ENCODE results near the gene TRRAP. TPM values are rescaled to one million over a fixed set of nuclear protein-coding genes. Genes with fewer than 3 reads are reported as not detected.

Gene TRRAP
- polyA plus RNA-seq, 10 donors = 19.1 to 30.0 (median 22.2) TPM

DNA sequence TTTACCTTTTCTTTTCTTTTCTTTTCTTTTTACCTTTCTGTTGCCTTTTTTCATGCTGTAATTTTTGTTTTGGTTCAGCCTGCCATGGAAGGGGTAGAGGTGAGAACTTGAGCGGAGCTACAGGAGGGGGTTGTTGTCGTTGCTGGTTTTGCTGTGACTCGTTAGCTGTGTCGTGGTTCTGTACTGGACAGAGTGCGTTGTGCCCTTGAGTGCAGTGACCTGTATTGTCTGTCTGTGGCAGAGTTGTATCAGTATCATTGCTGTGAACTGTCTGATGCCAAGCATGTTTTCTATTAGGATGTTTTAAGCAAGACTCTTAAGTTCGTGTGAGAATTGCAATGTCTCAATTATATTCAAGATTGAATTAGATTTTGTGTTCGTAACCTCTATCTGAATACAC lies 67.5 kb downstream of the TRRAP start:
- DNase-seq = no peak

- no peak for DNase-seq
Measured at GRCh38 chr7:98946389-98946788, 68.1 kb downstream of the TRRAP start.

GRCh38 chr7:98949336-98950044 lies 71.2 kb downstream of the TRRAP start:
- DNase-seq = no peak

GRCh38 chr7:98955992-98956391 lies 77.7 kb downstream of the TRRAP start:
- no peak for DNase-seq

- no peak for DNase-seq
Measured at GRCh38 chr7:98956469-98956868, 78.1 kb downstream of the TRRAP start.

DNA sequence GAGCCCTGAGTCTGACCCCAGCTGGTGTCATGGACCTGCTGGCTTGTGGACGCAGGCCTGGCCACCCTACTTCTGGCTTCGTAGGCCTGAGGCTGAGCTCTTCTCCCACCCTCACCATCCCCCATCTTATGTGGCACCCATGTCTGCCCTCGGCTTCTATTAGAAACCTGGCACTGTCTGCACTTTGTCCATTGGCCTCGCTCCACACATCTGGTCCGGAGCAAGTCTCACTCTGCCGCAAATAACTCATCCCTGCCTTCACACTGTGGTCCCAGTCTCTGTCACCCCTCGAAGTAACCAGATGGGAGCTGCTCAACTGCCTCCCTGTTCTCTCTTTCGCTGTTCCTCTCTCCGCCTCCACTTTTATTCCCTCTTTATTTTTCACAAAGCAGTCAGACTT lies 78.6 kb downstream of the TRRAP start:
- DNase-seq = peak in 1 of 3 donors; percentile 11

GRCh38 chr7:98957766-98958165 lies 79.4 kb downstream of the TRRAP start:
- no peak for DNase-seq

- DNase-seq = no peak
Measured at GRCh38 chr7:98958968-98959367, 80.6 kb downstream of the TRRAP start.

GRCh38 chr7:98963305-98963704 lies 85.0 kb downstream of the TRRAP start:
- DNase-seq = no peak

DNA sequence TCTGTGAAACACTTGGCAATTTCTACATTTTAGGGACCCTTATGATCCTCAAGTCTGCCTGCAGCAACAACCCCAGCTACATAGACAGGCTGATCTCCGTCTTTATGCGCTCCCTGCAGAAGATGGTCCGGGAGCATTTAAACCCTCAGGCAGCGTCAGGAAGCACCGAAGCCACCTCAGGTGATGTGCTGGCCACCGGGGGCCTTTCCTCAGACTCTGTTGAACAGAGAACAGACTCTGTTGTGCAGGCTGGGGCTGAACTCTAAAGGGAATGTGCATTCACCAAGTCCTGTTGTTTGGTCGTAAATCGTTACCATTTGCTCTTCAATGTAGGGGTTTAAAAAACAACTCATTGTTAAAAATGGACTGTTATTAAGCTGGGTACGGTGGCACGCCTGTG lies 86.3 kb downstream of the TRRAP start:
- no peak for DNase-seq

DNA sequence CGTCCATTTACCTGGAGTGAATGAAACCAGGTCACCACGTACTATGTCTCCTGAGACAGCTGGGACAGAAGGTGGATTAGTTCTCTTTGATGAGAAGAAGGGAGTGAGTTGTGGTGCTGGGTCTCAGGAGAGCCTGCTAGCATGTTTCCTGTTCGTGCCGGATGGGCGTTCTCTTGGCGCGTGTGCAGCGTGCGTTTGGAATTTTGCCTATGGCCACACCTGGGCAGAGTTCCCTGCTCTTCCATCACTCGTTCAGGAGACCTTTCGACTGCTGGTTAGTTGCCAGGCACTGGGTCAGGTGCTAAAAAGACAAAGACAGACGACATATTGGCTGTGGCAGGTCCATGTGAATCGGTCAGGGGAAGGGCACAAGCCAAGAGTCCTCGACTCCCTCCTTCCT lies 90.3 kb downstream of the TRRAP start:
- DNase-seq = no peak

DNA sequence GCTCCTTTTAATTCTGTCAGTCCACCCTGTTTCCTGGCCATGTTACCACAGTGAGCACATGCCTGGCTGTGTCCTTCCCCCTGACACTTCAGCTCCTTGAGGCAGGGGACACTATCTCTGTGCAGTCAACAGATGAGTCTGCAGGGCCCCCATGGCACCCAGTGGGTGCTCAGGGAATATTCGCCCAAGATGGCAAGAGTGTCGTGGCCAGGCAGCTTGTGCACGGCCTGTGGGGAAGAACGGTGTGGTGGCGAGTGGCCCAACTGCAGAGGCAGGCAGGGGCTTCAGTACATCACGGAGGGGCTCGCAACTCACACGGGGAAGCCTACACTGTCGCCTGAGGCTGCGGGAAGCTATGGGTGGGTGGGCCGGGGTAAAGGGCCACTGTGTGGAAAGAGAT lies 91.1 kb downstream of the TRRAP start:
- no peak for DNase-seq

DNA sequence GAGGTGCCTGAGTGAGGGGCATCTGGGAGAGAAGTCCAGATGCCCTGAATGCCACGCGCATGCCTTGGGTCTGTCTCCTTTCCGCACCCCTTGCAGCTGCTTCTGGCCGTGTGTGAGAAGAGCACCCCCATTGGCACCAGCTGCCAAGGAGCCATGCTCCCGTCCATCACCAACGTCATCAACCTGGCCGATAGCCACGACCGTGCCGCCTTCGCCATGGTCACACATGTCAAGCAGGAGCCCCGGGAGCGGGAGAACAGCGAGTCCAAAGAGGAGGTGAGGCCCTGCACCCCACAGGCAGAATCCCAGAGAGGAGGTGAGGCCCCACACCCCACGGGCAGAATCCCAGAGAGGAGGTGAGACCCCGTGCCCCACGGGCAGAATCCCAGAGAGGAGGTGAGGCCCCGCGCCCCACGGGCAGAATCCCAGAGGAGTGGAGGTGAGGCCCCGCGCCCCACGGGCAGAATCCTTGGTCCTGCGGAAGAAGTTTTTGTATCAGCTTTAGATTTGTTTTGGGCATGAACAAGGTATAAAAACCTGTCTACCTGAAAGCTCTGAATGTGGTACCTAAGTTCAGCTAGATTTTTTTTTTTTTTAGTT lies 91.8 kb downstream of the TRRAP start:
- DNase-seq = peak; percentile 10 to 27 (median 17)

DNA sequence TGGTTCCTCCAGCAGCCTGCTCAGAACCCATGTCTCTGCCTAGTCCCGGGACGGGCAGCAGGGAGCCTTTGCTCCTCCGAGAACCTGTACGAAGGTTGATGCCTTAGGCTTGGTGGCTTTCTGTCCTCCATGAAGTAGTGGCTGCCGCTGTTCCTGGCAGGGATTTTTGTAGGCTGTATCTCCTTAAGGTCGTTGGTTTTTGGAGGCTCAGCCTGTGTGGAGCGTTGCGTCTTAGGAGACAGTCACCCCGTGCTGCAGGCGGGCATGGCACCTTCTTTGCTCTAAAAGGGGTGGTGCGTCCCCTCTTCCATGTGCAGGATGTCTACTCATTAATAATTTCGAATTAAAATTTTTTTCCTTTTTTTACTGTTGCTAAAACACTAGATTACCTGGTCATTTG lies 92.5 kb downstream of the TRRAP start:
- no peak for DNase-seq

- no peak for DNase-seq
Measured at GRCh38 chr7:98974205-98974604, 95.9 kb downstream of the TRRAP start.

- DNase-seq = no peak
Measured at GRCh38 chr7:98974906-98975816, 96.8 kb downstream of the TRRAP start.

- no peak for DNase-seq
Measured at GRCh38 chr7:98976396-98977185, 98.3 kb downstream of the TRRAP start.

DNA sequence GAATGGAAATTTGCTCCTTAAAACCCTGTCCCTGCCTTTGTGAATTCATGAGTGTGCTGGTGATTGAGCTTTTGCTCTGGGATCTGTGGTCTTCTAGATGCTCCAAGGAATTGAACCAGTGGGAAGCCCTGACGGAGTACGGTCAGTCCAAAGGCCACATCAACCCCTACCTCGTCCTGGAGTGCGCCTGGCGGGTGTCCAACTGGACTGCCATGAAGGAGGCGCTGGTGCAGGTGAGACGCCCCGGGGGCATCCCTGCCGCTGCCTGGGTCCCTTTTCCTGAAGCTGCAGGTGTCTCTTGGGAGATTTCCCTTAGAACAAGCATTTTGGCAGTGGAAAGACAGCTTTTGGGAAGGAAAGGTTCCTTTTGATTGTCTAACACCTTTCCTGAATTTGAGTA lies 100.3 kb downstream of the TRRAP start:
- DNase-seq = no peak

- DNase-seq = no peak
Measured at GRCh38 chr7:98981701-98982100, 103.4 kb downstream of the TRRAP start.

GRCh38 chr7:98982686-98983085 lies 104.4 kb downstream of the TRRAP start:
- no peak for DNase-seq

DNA sequence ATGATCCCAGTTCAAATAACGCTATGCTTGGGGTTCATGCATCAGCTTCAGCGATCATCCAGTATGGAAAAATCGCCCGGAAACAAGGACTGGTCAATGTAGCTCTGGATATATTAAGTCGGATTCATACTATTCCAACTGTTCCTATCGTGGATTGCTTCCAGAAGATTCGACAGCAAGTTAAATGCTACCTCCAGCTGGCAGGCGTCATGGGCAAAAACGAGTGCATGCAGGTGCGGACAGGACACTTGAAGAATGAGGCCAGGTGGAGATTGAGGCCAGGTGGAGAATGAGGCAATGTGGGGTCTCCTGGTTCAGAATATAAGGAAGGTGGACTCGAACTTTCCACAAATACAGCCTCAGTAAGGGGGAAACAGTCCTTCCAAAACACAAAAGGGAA lies 105.8 kb downstream of the TRRAP start:
- DNase-seq = no peak

- no peak for DNase-seq
Measured at GRCh38 chr7:98985406-98985805, 107.1 kb downstream of the TRRAP start.
